Measurements from ENCODE around the gene SLC38A10. TPM values are rescaled to one million over a fixed set of nuclear protein-coding genes. Genes with fewer than 3 reads are reported as not detected.

Gene SLC38A10
- total RNA-seq, 1 experiment from 2014 or later: 43.8 TPM

DNA sequence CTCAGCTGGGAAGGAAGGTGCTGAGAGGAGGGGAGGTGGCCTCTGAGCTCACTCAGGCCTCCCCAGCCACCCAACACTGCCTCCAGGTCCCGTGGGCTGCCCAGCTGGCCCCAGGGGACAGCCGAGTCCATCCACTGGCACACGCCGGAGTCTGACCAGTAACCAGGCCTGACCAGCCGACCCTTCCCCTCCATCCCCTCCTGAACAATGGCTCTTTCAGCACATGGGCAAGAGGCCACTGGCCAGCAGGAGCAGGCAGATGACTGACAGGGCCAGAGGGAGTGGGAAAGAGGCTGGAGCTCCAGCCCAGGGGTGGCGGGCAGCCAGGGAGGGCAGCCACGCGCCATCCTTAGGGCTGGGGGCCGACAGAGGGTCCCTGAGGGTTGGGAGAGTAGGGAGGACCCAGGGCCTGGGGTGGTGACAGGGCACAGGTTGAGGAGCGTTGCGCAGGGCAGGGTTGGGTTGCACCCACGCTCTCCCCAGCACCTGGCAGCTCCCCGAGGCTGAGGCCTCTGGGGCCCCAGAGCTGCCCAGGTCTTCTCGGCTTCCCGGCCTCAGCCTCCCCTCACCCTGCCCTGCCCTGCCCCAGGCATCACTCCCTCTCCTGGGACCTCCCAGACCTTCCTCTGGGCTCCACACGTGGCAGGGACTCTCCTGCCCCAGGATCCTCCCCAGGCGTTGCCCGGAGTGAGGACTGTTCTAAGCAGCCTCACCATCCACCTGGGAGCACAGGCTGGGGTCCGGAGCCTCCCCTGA lies 20.2 kb upstream of the SLC38A10 start:
- no peak overlapping the region for H3K4me2 ChIP-seq (ENCODE audit: insufficient read depth, insufficient read length, low read length)
- H3K79me1 ChIP-seq (ENCODE audit: insufficient read depth, low read depth, low read length, poor library complexity, severe bottlenecking): no peaks in the 10 kb centered on the region
- no peaks in the 10 kb centered on the region for H3K23me2 ChIP-seq (ENCODE audit: insufficient read length, low read depth, low read length, poor library complexity, severe bottlenecking)
- H2AFZ ChIP-seq (ENCODE audit: low read length): no peak overlapping the region
- peaks cover 5% of the 10 kb centered on the region; the same call in 1 of the 2 replicates for H3K4me1 ChIP-seq (ENCODE audit: insufficient read depth, low read length)
- H3K56ac ChIP-seq (ENCODE audit: insufficient read length, low read depth, low read length): no peak overlapping the region
- Mint-ChIP-seq H3K4me3 (no peak overlapping the region), H3K4me1 (peaks cover 18 to 22% of the 10 kb centered on the region in 2 experiments), H3K27me3 (ENCODE audit: low read depth) (peaks cover 8% of the 10 kb centered on the region; the same call in 1 of the 2 replicates), H3K27ac (peak overlapping the region in 1 of 3 experiments; percentile 70; a peak in 1 of 7 replicates), H3K9me3 (no peaks in the 10 kb centered on the region), H3K36me3 (ENCODE audit: insufficient read depth in 1 of 3, low read depth in 3 of 3) (no peaks in the 10 kb centered on the region; a peak in 1 of 7 replicates)
- no peak overlapping the region for H4K8ac ChIP-seq (replicated peaks; ENCODE audit: insufficient read length, low read depth, low read length)
- no peak overlapping the region for H3K23ac ChIP-seq (ENCODE audit: insufficient read length, low read depth, low read length)
- no peak overlapping the region for H3K9ac ChIP-seq (ENCODE audit: extremely low read depth, insufficient read length, low read length)
- H3K9me3 ChIP-seq (ENCODE audit: control insufficient read depth, low read depth, low read length): no peaks in the 10 kb centered on the region
- H4K91ac ChIP-seq (ENCODE audit: insufficient read length, low read depth, low read length): no peak overlapping the region
- H2BK5ac ChIP-seq (ENCODE audit: insufficient read length, low read length): no peak overlapping the region
- H2AK5ac ChIP-seq (ENCODE audit: insufficient read length, low read length): no peak overlapping the region
- H3T11ph ChIP-seq (ENCODE audit: low read length): no peak overlapping the region
- TF ChIP-seq, protein P1, sequence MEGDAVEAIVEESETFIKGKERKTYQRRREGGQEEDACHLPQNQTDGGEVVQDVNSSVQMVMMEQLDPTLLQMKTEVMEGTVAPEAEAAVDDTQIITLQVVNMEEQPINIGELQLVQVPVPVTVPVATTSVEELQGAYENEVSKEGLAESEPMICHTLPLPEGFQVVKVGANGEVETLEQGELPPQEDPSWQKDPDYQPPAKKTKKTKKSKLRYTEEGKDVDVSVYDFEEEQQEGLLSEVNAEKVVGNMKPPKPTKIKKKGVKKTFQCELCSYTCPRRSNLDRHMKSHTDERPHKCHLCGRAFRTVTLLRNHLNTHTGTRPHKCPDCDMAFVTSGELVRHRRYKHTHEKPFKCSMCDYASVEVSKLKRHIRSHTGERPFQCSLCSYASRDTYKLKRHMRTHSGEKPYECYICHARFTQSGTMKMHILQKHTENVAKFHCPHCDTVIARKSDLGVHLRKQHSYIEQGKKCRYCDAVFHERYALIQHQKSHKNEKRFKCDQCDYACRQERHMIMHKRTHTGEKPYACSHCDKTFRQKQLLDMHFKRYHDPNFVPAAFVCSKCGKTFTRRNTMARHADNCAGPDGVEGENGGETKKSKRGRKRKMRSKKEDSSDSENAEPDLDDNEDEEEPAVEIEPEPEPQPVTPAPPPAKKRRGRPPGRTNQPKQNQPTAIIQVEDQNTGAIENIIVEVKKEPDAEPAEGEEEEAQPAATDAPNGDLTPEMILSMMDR (conservative IDR thresholded peaks at IDR 0.05): no peak
- H2BK20ac ChIP-seq (ENCODE audit: low read depth, low read length, poor library complexity, severe bottlenecking): no peak overlapping the region
- no peak overlapping the region for H3K18ac ChIP-seq (ENCODE audit: insufficient read length, low read depth, low read length)
- no peak overlapping the region for H2BK12ac ChIP-seq (ENCODE audit: insufficient read length, low read depth, low read length)
- no peak overlapping the region for H4K5ac ChIP-seq (ENCODE audit: insufficient read length, low read depth, low read length)
- H3K27me3 ChIP-seq (ENCODE audit: insufficient read depth, low read length): no peaks in the 10 kb centered on the region
- H2BK120ac ChIP-seq (ENCODE audit: low read depth, low read length, poor library complexity, severe bottlenecking): no peak overlapping the region
- H3K27ac ChIP-seq (ENCODE audit: insufficient read length, low read depth, low read length): no peak overlapping the region
- H4K20me1 ChIP-seq (ENCODE audit: control insufficient read depth, insufficient read depth, insufficient read length): no peaks in the 10 kb centered on the region
- no peak overlapping the region for H2BK15ac ChIP-seq (ENCODE audit: low read depth, low read length)
- no peak overlapping the region for H3K4ac ChIP-seq (ENCODE audit: low read depth, low read length)
- no CpG with 5 or more reads among the region's 19 CpGs for WGBS (ENCODE audit: extremely low coverage, insufficient read length, low lambda C conversion rate)
- H3K14ac ChIP-seq (ENCODE audit: insufficient read depth, low read length): no peak overlapping the region
- H3K79me2 ChIP-seq (ENCODE audit: insufficient read depth, low read length): no peaks in the 10 kb centered on the region
- no peak for DNase-seq

Data from H9 (cell line).